K562 (cell line): ENCODE results near the gene ADD1. TPM values are rescaled to one million over a fixed set of nuclear protein-coding genes. Genes with fewer than 3 reads are reported as not detected.

Source experiments
- ATAC-seq: fragments of 200-7000 bp; cut with Tn5 transposase; 3 replicates; pipeline ENCODE4 v1.9.1; 2020; ENCODE audit warnings: moderate library complexity
- BruUV-seq: library from RNA; stranded (reverse); fragments of 400-500 nt; replicated peaks from 2 replicates; lab custom pipeline; 2021; lab: Mats Ljungman, UMichigan
- CTCF ChIA-PET: fragments of 300-600 bp; formaldehyde crosslinking; extraction: SDS; loops from one replicate; lab custom pipeline; 2021; ENCODE audit warnings: low intra/inter-chr PET ratio; lab: Yijun Ruan, JAX
- POLR2A ChIA-PET: fragments of 300-600, 350-650 bp; sonication (Branson Sonifier 250); formaldehyde crosslinking; extraction: SDS; loops from one replicate; lab custom pipeline; 2021; ENCODE audit warnings: antibody characterized with exemption, inconsistent platforms; lab: Yijun Ruan, JAX
- DNase-seq, 4 experiments: peaks; one replicate each; pipeline versions ENCODE4 v3.0.0 to v3.0.0-alpha.2; 2011 to 2018; ENCODE audit warnings: low spot score in 3 of 4, mixed read lengths in 3 of 4; ENCODE audit errors: extremely low read depth in 1 of 4
- FAIRE-seq: peaks from 2 replicates; lab custom pipeline; 2011; peaks lifted over from hg19 to GRCh38; lab: Jason Lieb, UNC
- H2AFZ ChIP-seq: 2 replicates; pipeline ENCODE4 v1.6.0; 2011; ENCODE audit warnings: low read depth, low read length, control low read depth, inconsistent platforms
- H3K27ac ChIP-seq: fragments of 200-600 bp; 3 replicates; pipeline ENCODE4 v1.8.0; 2011; ENCODE audit warnings: low read depth, mild to moderate bottlenecking, control low read depth, inconsistent platforms, low read length, moderate library complexity, mixed read lengths; ENCODE audit errors: extremely low read depth
- H3K27me3 ChIP-seq, 2 experiments: fragments of 300-600 bp in 1 of 2; 2 replicates in 1 of 2; 3 replicates in 1 of 2; pipeline versions ENCODE4 v1.6.0 to v1.8.0; 2011; ENCODE audit warnings: inconsistent platforms in 2 of 2, low read length in 2 of 2, mild to moderate bottlenecking in 1 of 2, mixed read lengths in 1 of 2, moderate library complexity in 1 of 2; ENCODE audit not compliant: control insufficient read depth in 2 of 2, insufficient read depth in 2 of 2
- H3K36me3 ChIP-seq: fragments of 300-600 bp; 3 replicates; pipeline ENCODE4 v1.8.0; 2011; ENCODE audit warnings: mild to moderate bottlenecking, low read length, inconsistent platforms; ENCODE audit not compliant: control insufficient read depth, insufficient read depth
- H3K4me1 ChIP-seq, 2 experiments: fragments of 200-600 bp in 1 of 2; replicated peaks in 1 of 2; 2 replicates in 1 of 2; 3 replicates in 1 of 2; pipeline versions ENCODE4 v1.5.1 to v1.8.0; 2011; ENCODE audit warnings: inconsistent platforms in 2 of 2, low read length in 2 of 2, mild to moderate bottlenecking in 1 of 2, mixed read lengths in 1 of 2, moderate library complexity in 1 of 2; ENCODE audit not compliant: control insufficient read depth in 2 of 2, insufficient read depth in 2 of 2
- H3K4me2 ChIP-seq: 2 replicates; pipeline ENCODE4 v1.6.1; 2011; ENCODE audit warnings: low read length, control low read depth, inconsistent platforms, mixed read lengths; ENCODE audit not compliant: insufficient read depth
- H3K4me3 ChIP-seq: fragments of 200-600 bp; sonication (generic), shearing (Covaris generic); 2 replicates; pipeline ENCODE4 v1.5.1; 2016; ENCODE audit warnings: control low read depth, inconsistent platforms
- H3K79me2 ChIP-seq: fragments of 200-600 bp; 3 replicates; pipeline ENCODE4 v1.8.0; 2011; ENCODE audit warnings: low read length, inconsistent platforms; ENCODE audit not compliant: control insufficient read depth, insufficient read depth
- H3K9ac ChIP-seq, 2 experiments: 2 replicates each; pipeline versions ENCODE4 v1.6.0 to v1.6.1; 2011; ENCODE audit warnings: low read depth in 2 of 2, low read length in 2 of 2, control low read depth in 1 of 2, inconsistent platforms in 1 of 2, mild to moderate bottlenecking in 1 of 2, mixed read lengths in 1 of 2; ENCODE audit not compliant: insufficient read depth in 1 of 2
- H3K9me1 ChIP-seq: one replicate; pipeline ENCODE4 v1.6.0; 2011; ENCODE audit warnings: inconsistent platforms, mild to moderate bottlenecking, low read length, moderate library complexity; ENCODE audit not compliant: control insufficient read depth, insufficient read depth
- H3K9me3 ChIP-seq: replicated peaks from 2 replicates; pipeline ENCODE4 v1.5.1; 2011; ENCODE audit warnings: low read depth, low read length, inconsistent platforms; ENCODE audit not compliant: control insufficient read depth, insufficient read depth
- H4K20me1 ChIP-seq: replicated peaks from 2 replicates; pipeline ENCODE4 v1.6.1; 2011; ENCODE audit warnings: low read length, inconsistent platforms, mixed read lengths; ENCODE audit not compliant: control insufficient read depth, insufficient read depth
- BACH1 ChIP-seq: fragments of 200-800 bp; sonication (Bioruptor generic); IDR thresholded peaks from 2 replicates; pipeline ENCODE4 v1.6.1; 2016; ENCODE audit warnings: missing genetic modification characterization, missing compliant biosample characterization
- BMI1 ChIP-seq: fragments of 150-350 bp; IDR thresholded peaks from 2 replicates; pipeline ENCODE4 v1.6.1; 2014; ENCODE audit warnings: low read length
- DLX4 ChIP-seq: fragments of 250-450 bp; sonication (Bioruptor Pico); IDR thresholded peaks from 2 replicates; pipeline ENCODE4 v1.6.1; 2021; ENCODE audit warnings: mild to moderate bottlenecking
- HEY1 ChIP-seq: fragments of 250-450 bp; sonication (Bioruptor Pico); IDR thresholded peaks from 2 replicates; pipeline ENCODE4 v1.5.0; 2020; ENCODE audit warnings: mild to moderate bottlenecking, moderate library complexity, borderline replicate concordance
- MAFK ChIP-seq: IDR thresholded peaks from 2 replicates; pipeline ENCODE4 v1.6.1; 2011; ENCODE audit warnings: low read length, improper control_type of control experiment
- POLR2B ChIP-seq: fragments of 450-650 bp; IDR thresholded peaks from 2 replicates; pipeline ENCODE4 v1.6.1; 2018; ENCODE audit warnings: low read depth; ENCODE audit not compliant: partially characterized antibody
- TGIF2 ChIP-seq: sonication (generic); formaldehyde crosslinking; IDR thresholded peaks from 2 replicates; pipeline ENCODE4 v1.8.1; 2022; ENCODE audit warnings: mild to moderate bottlenecking, missing genetic modification reagents, moderate library complexity
- ZHX1 ChIP-seq: fragments of 150-350 bp; conservative IDR thresholded peaks from 2 replicates; pipeline ENCODE4 v1.6.1; 2014; ENCODE audit warnings: low read length
- ZMIZ1 ChIP-seq, 2 experiments: fragments of 150-350 bp in 1 of 2; IDR thresholded peaks; 2 replicates each; pipeline ENCODE4 v1.6.1; 2012 to 2016; ENCODE audit warnings: low read depth in 2 of 2, low read length in 2 of 2, mild to moderate bottlenecking in 1 of 2, moderate library complexity in 1 of 2
- ZNF224 ChIP-seq: sonication (generic); formaldehyde crosslinking; IDR thresholded peaks from 2 replicates; pipeline ENCODE4 v1.8.0; 2022; ENCODE audit warnings: mild to moderate bottlenecking, missing genetic modification reagents
- ZNF586 ChIP-seq: fragments of 450-650 bp; formaldehyde crosslinking; conservative IDR thresholded peaks from 2 replicates; pipeline ENCODE4 v1.4.0; 2020; ENCODE audit warnings: mild to moderate bottlenecking, moderate library complexity
- WGBS: fragments of 100-300 bp; shearing (Covaris generic); methylation state at CpG from one replicate; pipeline ENCODE4 v1.1.6; 2016; ENCODE audit warnings: low coverage, mixed read lengths; ENCODE audit not compliant: insufficient coverage; ENCODE audit errors: missing lambda C conversion rate; 5-methylcytosine and 5-hydroxymethylcytosine counted together
- in situ Hi-C: fragments of 300-500 bp; cut with MboI; formaldehyde crosslinking; loops from 4 replicates; pipeline ENCODE4 v1.15.0; 2018; ENCODE audit warnings: inconsistent platforms, mixed read lengths
- intact Hi-C: fragments of 100-400 bp; cut with micrococcal nuclease; formaldehyde crosslinking; loops from 2 replicates; pipeline ENCODE4 v1.14.2; 2022
- polyA plus RNA-seq, 8 experiments: library from polyadenylated mRNA; depleted of rRNA in 4 of 8; stranded (reverse) in 5 of 8; unstranded in 3 of 8; fragments of >200 nt; fragmentation: Nextera tagmentation in 2 of 8; fragmentation: Illumina TruSeq in 1 of 8; extraction: Ambion mirVana in 2 of 8; extraction: Trizol in 1 of 8; gene quantifications; 2 replicates each; pipeline versions ENCODE4 v1.2.1 to v1.2.3, GENCODE V29; 2011 to 2014; ENCODE audit warnings: inconsistent platforms in 1 of 8, missing spikeins in 1 of 8
- total RNA-seq, 7 experiments: library from RNA; depleted of rRNA in 6 of 7; stranded (reverse); fragments of >200 nt in 6 of 7; fragmentation: Illumina TruSeq in 2 of 7; extraction: Trizol in 2 of 7; gene quantifications; 2 replicates each; pipeline versions ENCODE4 v1.2.1 to v1.2.3, GENCODE V29; 2011 to 2021; ENCODE audit warnings: low replicate concordance in 1 of 7
- TF ChIP-seq, protein P1 (sequence below): sonication (generic); formaldehyde crosslinking; IDR thresholded peaks from 2 replicates; pipeline ENCODE4 v1.8.1; 2023; ENCODE audit warnings: mild to moderate bottlenecking, missing genetic modification reagents

ADD1 gene
- total and polyA plus RNA-seq, 9 of the 15 experiments (the other 6 are each of a cell fraction or from before 2014, with no cell fraction given): 17.5 to 153 (median 74.0) TPM

- no peaks in the 10 kb centered on the region for H3K27me3 ChIP-seq
- intact Hi-C loops (no loop called here), in situ Hi-C loops (no loop called here)
- CTCF ChIA-PET: interaction anchor here (0.6 kb wide), 1 partner anchor 9 kb away, joined by 3 read pairs; no protein-coding TSS in a partner anchor
- H3K36me3 ChIP-seq: peaks cover 97% of the 10 kb centered on the region
- no peak for FAIRE-seq
- no peak for DNase-seq
- H3K9me3 ChIP-seq: peaks cover 8% of the 10 kb centered on the region
- BruUV-seq: no TSS peak
- no peak overlapping the region for H2AFZ ChIP-seq
- no peak overlapping the region; a peak in 1 of 4 replicates for H3K9ac ChIP-seq
- H3K79me2 ChIP-seq: peaks cover 28% of the 10 kb centered on the region
- ATAC-seq: no peak
- POLR2A ChIA-PET: interaction anchor here (1.4 to 3.1 kb wide), 4 partner anchors 8 to 18 kb away, joined by 4 to 23 read pairs (median 8); partner anchors contain the start of genes GRK4 and NOP14
- no peaks in the 10 kb centered on the region for H3K9me1 ChIP-seq
- peaks cover 12% of the 10 kb centered on the region; the same call in 1 of the 2 replicates for H4K20me1 ChIP-seq
- 90% methylated on average over 6 of the region's 6 CpGs for WGBS
- no peak overlapping the region for H3K27ac ChIP-seq
- H3K4me2 ChIP-seq: no peak overlapping the region
- H3K4me3 ChIP-seq: no peak overlapping the region
- 0 out of 5 replicates have a peak, but pooled peaks cover 0 to 2% of the 10 kb centered on the region in 2 experiments for H3K4me1 ChIP-seq
- TF ChIP-seq MAFK: no peak
- no peak for TF ChIP-seq POLR2B
- TF ChIP-seq ZNF224 (CRISPR knock-in tag): no peak
- TF ChIP-seq HEY1 (CRISPR knock-in tag): no peak
- TF ChIP-seq ZHX1: no peak
- no peak for TF ChIP-seq DLX4 (CRISPR knock-in tag)
- TF ChIP-seq, protein P1, sequence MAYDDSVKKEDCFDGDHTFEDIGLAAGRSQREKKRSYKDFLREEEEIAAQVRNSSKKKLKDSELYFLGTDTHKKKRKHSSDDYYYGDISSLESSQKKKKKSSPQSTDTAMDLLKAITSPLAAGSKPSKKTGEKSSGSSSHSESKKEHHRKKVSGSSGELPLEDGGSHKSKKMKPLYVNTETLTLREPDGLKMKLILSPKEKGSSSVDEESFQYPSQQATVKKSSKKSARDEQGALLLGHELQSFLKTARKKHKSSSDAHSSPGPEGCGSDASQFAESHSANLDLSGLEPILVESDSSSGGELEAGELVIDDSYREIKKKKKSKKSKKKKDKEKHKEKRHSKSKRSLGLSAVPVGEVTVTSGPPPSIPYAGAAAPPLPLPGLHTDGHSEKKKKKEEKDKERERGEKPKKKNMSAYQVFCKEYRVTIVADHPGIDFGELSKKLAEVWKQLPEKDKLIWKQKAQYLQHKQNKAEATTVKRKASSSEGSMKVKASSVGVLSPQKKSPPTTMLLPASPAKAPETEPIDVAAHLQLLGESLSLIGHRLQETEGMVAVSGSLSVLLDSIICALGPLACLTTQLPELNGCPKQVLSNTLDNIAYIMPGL (CRISPR knock-in tag): no peak
- no peak for TF ChIP-seq ZMIZ1 (IDR thresholded peaks at IDR 0.05; ENCODE audit: low read depth in 2 of 2, low read length in 2 of 2)
- TF ChIP-seq TGIF2 (CRISPR knock-in tag): no peak
- TF ChIP-seq ZNF586 (CRISPR knock-in tag): no peak
- no peak for TF ChIP-seq BMI1
- TF ChIP-seq BACH1 (tag): no peak
Measured at GRCh38 chr4:2953496-2953895, 109.9 kb downstream of the ADD1 start.
